Suprapubic skin (tissue), 4 donors: Measurements from ENCODE around the gene SLCO6A1. TPM values are rescaled to one million over a fixed set of nuclear protein-coding genes. Genes with fewer than 3 reads are reported as not detected.
A peak's percentile ranks its signal among the peaks of the same experiment; 100 is the strongest.

Experiments used
- DNase-seq, 2 donors: peaks; one replicate each; pipeline ENCODE4 v3.0.0-alpha.2; 2019; ENCODE audit warnings: low spot score in 2 of 2
- H3K27ac ChIP-seq: fragments of 200-600 bp; sonication (generic); one replicate; pipeline ENCODE4 v1.5.1; 2019
- H3K27me3 ChIP-seq: fragments of 200-600 bp; sonication (generic); one replicate; pipeline ENCODE4 v1.5.1; 2019
- H3K36me3 ChIP-seq: fragments of 200-600 bp; sonication (generic); one replicate; pipeline ENCODE4 v1.5.1; 2019
- H3K4me1 ChIP-seq: fragments of 200-600 bp; sonication (generic); one replicate; pipeline ENCODE4 v1.5.1; 2019
- H3K4me3 ChIP-seq: fragments of 200-600 bp; sonication (generic); one replicate; pipeline ENCODE4 v1.5.1; 2019; ENCODE audit warnings: mild to moderate bottlenecking
- H3K9me3 ChIP-seq: fragments of 200-600 bp; sonication (generic); one replicate; pipeline ENCODE4 v1.5.1; 2019
- EP300 ChIP-seq: sonication (generic); formaldehyde crosslinking; IDR thresholded peaks from one replicate; pipeline ENCODE4 v1.6.1; 2017; ENCODE audit warnings: antibody characterized with exemption
- POLR2A ChIP-seq, 2 donors: fragments of 450-650 bp; IDR thresholded peaks; one replicate each; pipeline ENCODE4 v1.6.1; 2017; ENCODE audit warnings: antibody characterized with exemption in 2 of 2, mild to moderate bottlenecking in 2 of 2, moderate library complexity in 2 of 2
- POLR2AphosphoS5 ChIP-seq, 3 donors: sonication (generic); formaldehyde crosslinking; IDR thresholded peaks; one replicate each; pipeline ENCODE4 v1.6.1; 2017; ENCODE audit warnings: antibody characterized with exemption in 3 of 3
- WGBS: methylation state at CpG from one replicate; pipeline ENCODE4 v1.1.5; 2018; 5-methylcytosine and 5-hydroxymethylcytosine counted together
- total RNA-seq, 4 donors: library from RNA; depleted of rRNA; stranded (reverse); fragments of >200 nt; gene quantifications; one replicate each; pipeline ENCODE4 v1.1.0, GENCODE V29; 2016
- TF ChIP-seq, protein P1 (sequence below), 2 donors: fragments of 200-600 bp in 1 of 2; fragments of 450-650 bp in 1 of 2; sonication (generic) in 1 of 2; IDR thresholded peaks; one replicate each; pipeline ENCODE4 v1.5.1; 2016 to 2019; ENCODE audit warnings: antibody characterized with exemption in 2 of 2, mild to moderate bottlenecking in 1 of 2, moderate library complexity in 1 of 2

SLCO6A1 gene, protein sequence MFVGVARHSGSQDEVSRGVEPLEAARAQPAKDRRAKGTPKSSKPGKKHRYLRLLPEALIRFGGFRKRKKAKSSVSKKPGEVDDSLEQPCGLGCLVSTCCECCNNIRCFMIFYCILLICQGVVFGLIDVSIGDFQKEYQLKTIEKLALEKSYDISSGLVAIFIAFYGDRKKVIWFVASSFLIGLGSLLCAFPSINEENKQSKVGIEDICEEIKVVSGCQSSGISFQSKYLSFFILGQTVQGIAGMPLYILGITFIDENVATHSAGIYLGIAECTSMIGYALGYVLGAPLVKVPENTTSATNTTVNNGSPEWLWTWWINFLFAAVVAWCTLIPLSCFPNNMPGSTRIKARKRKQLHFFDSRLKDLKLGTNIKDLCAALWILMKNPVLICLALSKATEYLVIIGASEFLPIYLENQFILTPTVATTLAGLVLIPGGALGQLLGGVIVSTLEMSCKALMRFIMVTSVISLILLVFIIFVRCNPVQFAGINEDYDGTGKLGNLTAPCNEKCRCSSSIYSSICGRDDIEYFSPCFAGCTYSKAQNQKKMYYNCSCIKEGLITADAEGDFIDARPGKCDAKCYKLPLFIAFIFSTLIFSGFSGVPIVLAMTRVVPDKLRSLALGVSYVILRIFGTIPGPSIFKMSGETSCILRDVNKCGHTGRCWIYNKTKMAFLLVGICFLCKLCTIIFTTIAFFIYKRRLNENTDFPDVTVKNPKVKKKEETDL
- not detected for total RNA-seq

GRCh38 chr5:102498271-102499034 lies at the start of gene SLCO6A1:
TSS of gene SLCO6A1 (minus strand) at chr5:102499001. CDS start at chr5:102498844, 157 bp downstream.
- Histone ChIP-seq H3K27ac (no peak within 1 kb of the TSS), H3K36me3 (no peaks in the 10 kb centered on the region), H3K27me3 (no peaks in the 10 kb centered on the region), H3K4me3 (no peak within 1 kb of the TSS), H3K9me3 (no peaks in the 10 kb centered on the region), H3K4me1 (no peaks in the 10 kb centered on the region)
- peak in 1 of 2 donors; percentile 52 for DNase-seq
- WGBS, result 93% methylated on average over 39 of the region's 43 CpGs
- TF ChIP-seq EP300 (no peak), POLR2A (IDR thresholded peaks at IDR 0.05) (no peak), POLR2AphosphoS5 (IDR thresholded peaks at IDR 0.05) (no peak)
- TF ChIP-seq, protein P1, sequence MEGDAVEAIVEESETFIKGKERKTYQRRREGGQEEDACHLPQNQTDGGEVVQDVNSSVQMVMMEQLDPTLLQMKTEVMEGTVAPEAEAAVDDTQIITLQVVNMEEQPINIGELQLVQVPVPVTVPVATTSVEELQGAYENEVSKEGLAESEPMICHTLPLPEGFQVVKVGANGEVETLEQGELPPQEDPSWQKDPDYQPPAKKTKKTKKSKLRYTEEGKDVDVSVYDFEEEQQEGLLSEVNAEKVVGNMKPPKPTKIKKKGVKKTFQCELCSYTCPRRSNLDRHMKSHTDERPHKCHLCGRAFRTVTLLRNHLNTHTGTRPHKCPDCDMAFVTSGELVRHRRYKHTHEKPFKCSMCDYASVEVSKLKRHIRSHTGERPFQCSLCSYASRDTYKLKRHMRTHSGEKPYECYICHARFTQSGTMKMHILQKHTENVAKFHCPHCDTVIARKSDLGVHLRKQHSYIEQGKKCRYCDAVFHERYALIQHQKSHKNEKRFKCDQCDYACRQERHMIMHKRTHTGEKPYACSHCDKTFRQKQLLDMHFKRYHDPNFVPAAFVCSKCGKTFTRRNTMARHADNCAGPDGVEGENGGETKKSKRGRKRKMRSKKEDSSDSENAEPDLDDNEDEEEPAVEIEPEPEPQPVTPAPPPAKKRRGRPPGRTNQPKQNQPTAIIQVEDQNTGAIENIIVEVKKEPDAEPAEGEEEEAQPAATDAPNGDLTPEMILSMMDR (IDR thresholded peaks at IDR 0.05), result no peak

- no peaks in the 10 kb centered on the region for H3K36me3 ChIP-seq
- 52% methylated on average over 4 of the region's 4 CpGs for WGBS
- H3K4me3 ChIP-seq, result no peak overlapping the region
- H3K27ac ChIP-seq, result no peak overlapping the region
- H3K27me3 ChIP-seq, result no peaks in the 10 kb centered on the region
- H3K4me1 ChIP-seq, result peaks cover 3% of the 10 kb centered on the region
- no peak for DNase-seq
- TF ChIP-seq POLR2A (IDR thresholded peaks at IDR 0.05), result no peak
- no peak for TF ChIP-seq EP300
- H3K9me3 ChIP-seq, result no peaks in the 10 kb centered on the region
These were observed 48.6 kb upstream of the SLCO6A1 start for GRCh38 chr5:102547141-102548035.

- Histone ChIP-seq H3K4me1 (peaks cover 3% of the 10 kb centered on the region), H3K36me3 (no peaks in the 10 kb centered on the region), H3K27ac (no peak overlapping the region), H3K27me3 (no peaks in the 10 kb centered on the region), H3K4me3 (no peak overlapping the region), H3K9me3 (no peaks in the 10 kb centered on the region)
- DNase-seq, result no peak
- WGBS, result 54% methylated on average over 6 of the region's 6 CpGs
- TF ChIP-seq, protein P1 (IDR thresholded peaks at IDR 0.05), result no peak
- TF ChIP-seq POLR2A (IDR thresholded peaks at IDR 0.05) (no peak), POLR2AphosphoS5 (IDR thresholded peaks at IDR 0.05) (no peak), EP300 (no peak)
These were observed 46.4 kb upstream of the SLCO6A1 start for GRCh38 chr5:102545175-102545574.

- DNase-seq, result no peak
- Histone ChIP-seq H3K9me3 (no peaks in the 10 kb centered on the region), H3K27me3 (no peaks in the 10 kb centered on the region), H3K27ac (no peak overlapping the region), H3K4me1 (no peaks in the 10 kb centered on the region), H3K36me3 (no peaks in the 10 kb centered on the region), H3K4me3 (no peak overlapping the region)
- 78% methylated on average over 1 of the region's 1 CpG for WGBS
- TF ChIP-seq EP300 (no peak), POLR2AphosphoS5 (IDR thresholded peaks at IDR 0.05) (no peak), POLR2A (IDR thresholded peaks at IDR 0.05) (no peak)
- TF ChIP-seq, protein P1 (IDR thresholded peaks at IDR 0.05), result no peak
These were observed 43.3 kb upstream of the SLCO6A1 start for GRCh38 chr5:102542057-102542456.
